ENCODE results near the gene TAOK2. TPM values are rescaled to one million over a fixed set of nuclear protein-coding genes. Genes with fewer than 3 reads are reported as not detected.
A peak's percentile ranks its signal among the peaks of the same experiment; 100 is the strongest.

Gene TAOK2
- total and polyA plus RNA-seq, 2 of the 13 experiments (the other 11 are each of a cell fraction or from before 2014, with no cell fraction given), result 17.4 to 43.2 TPM

DNA sequence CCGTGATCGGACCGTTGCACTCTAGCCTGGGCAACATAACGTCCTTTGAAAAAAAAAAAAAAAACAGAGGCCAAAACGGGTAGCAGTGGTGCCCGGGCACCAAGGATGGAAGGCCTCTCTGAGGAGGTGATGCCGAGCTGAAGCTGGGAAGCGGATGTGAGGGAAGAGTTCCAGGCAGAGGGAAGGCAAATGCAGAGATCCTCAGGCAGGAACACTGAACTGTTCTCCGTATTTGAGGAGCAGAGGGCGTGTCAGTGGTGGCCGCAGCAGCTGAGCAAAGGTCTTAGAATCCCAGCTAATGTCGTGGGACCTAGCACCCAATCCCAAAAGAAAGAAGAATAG, 47.0 kb upstream of the TAOK2 start (continued):
- TF ChIP-seq HIC2 (CRISPR knock-in tag; IDR thresholded peaks at IDR 0.05; ENCODE audit: low read depth), result peak; percentile 45; the same call in 1 of the 2 replicates
- peak; percentile 55; the same call in 1 of the 2 replicates for TF ChIP-seq ZSCAN25 (CRISPR knock-in tag; IDR thresholded peaks at IDR 0.05)
- TF ChIP-seq GMEB1 (CRISPR knock-in tag; IDR thresholded peaks at IDR 0.05; ENCODE audit: borderline replicate concordance), result peak; percentile 10; the same call in 1 of the 2 replicates
- TF ChIP-seq GLI4 (CRISPR knock-in tag; IDR thresholded peaks at IDR 0.05; ENCODE audit: borderline replicate concordance), result peak; percentile 87; the same call in 1 of the 2 replicates

DNA sequence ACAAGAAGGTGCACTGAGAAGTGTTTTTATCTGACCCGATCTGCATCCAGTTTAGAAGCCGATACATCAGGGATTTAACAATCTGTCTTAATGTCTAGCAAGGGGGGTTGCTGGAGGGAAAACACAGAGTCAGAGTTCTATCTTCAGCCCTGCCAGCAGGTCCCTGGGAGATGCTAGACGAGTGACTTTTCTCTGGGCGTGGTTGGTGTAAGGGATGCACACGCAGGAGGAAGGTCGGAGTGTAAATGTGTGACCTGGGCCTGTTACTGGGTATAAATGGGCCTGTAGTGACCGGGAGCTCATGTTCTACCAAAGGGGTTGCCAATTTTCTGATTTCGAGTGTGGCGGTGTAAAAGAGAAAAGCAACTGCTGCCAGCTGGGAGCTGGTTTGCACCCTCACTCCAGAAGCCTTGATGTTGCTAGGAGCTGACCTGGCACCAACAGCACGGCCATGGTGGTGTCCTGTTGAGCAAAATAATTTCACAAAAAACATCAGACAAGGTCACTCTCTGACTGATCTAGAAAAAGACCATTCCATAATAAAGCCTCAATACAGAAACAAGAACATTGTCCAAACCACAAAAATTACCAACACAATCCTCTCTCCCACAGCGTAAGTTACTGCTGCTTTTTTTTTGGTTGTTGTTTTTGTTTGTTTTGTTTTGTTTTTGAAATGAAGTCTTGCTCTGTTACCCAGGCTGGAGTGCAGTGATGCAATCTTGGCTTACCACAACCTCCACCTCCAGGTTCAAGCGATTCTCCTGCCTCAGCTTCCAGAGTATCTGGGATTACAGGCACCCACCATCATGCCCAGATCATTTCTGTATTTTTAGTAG, 46.4 kb upstream of the TAOK2 start:
- 40% methylated on average over 12 of the region's 12 CpGs for WGBS (ENCODE audit: low lambda C conversion rate)
- no TSS peak for BruUV-seq (replicated peaks)
- Histone ChIP-seq H3K4me2 (ENCODE audit: low read depth, low read length) (peak overlapping the region; percentile 98), H2AFZ (ENCODE audit: low read length) (no peak overlapping the region), H3K27ac (ENCODE audit: extremely low read length, insufficient read depth, low read length) (peak overlapping the region; percentile 77), H3K4me3 (replicated peaks in 1 of 3; ENCODE audit: insufficient read depth in 1 of 3, low read depth in 2 of 3, low read length in 3 of 3) (peak overlapping the region; percentile 68 to 96 (median 87)), H3K9ac (ENCODE audit: insufficient read depth, low read depth, low read length) (peak overlapping the region; percentile 83), H4K20me1 (ENCODE audit: insufficient read depth, low read length) (no peaks in the 10 kb centered on the region), H3K4me1 (ENCODE audit: insufficient read depth, low read length) (peaks cover 31% of the 10 kb centered on the region), H3K9me3 (ENCODE audit: low read length) (no peaks in the 10 kb centered on the region), H3K27me3 (ENCODE audit: control insufficient read depth in 1 of 2, insufficient read depth in 2 of 2, low read length in 2 of 2) (no peaks in the 10 kb centered on the region), H3K79me2 (ENCODE audit: insufficient read depth, low read length) (peaks cover 13% of the 10 kb centered on the region), H3K36me3 (replicated peaks in 1 of 2; ENCODE audit: control insufficient read depth in 1 of 2, insufficient read depth in 2 of 2, low read length in 2 of 2) (peaks cover 0 to 9% of the 10 kb centered on the region in 2 experiments; a peak in 2 of 5 replicates)
- intact Hi-C loops (cut with micrococcal nuclease; ENCODE audit: unreplicated experiment), result loop anchor here (5.0 kb wide), 1 partner anchor 35 kb away; the partner anchor contains the start of gene TMEM219
- ATAC-seq (no peak), DNase-seq (ENCODE audit: low spot score) (no peak), FAIRE-seq (no peak)
- POLR2A ChIA-PET, result interaction anchor here (0.6 to 4.3 kb wide), 18 partner anchors 12 to 248 kb away, joined by 3 to 68 read pairs (median 8); partner anchors contain the start of genes ALDOA, ASPHD1, QPRT and SEZ6L2
- in situ Hi-C loops (cut with HindIII; ENCODE audit: extremely low pct_ligation_motif_present, low pct_unique_long_range_greater_than_20kb), result loop anchor here (5.0 kb wide), 1 partner anchor 35 kb away; the partner anchor contains the start of gene TMEM219
- CTCF ChIA-PET (ENCODE audit: low intra/inter-chr PET ratio, low total read pairs), result no interaction called here
- 0 out of 2 replicates have a peak, but pooled peaks have one; percentile 22 for TF ChIP-seq ZNF607 (CRISPR knock-in tag; IDR thresholded peaks at IDR 0.05; ENCODE audit: borderline replicate concordance)
- TF ChIP-seq ZXDC (CRISPR knock-in tag; IDR thresholded peaks at IDR 0.05), result no peak
- TF ChIP-seq ZIK1 (CRISPR knock-in tag; IDR thresholded peaks at IDR 0.05; ENCODE audit: borderline replicate concordance, low read depth), result no peak
- TF ChIP-seq CSRNP2 (CRISPR knock-in tag; conservative IDR thresholded peaks at IDR 0.05; ENCODE audit: low read depth), result no peak
- peak; percentile 14 for TF ChIP-seq TEAD3 (CRISPR knock-in tag; optimal IDR thresholded peaks at IDR 0.05; ENCODE audit: borderline replicate concordance)
- TF ChIP-seq CREB1 (IDR thresholded peaks at IDR 0.05), result no peak
- TF ChIP-seq CREB1 (CRISPR knock-in tag; IDR thresholded peaks at IDR 0.05), result 0 out of 2 replicates have a peak, but pooled peaks have one; percentile 29
- TF ChIP-seq CEBPG (CRISPR knock-in tag; IDR thresholded peaks at IDR 0.05), result 0 out of 2 replicates have a peak, but pooled peaks have one; percentile 9
- TF ChIP-seq SMAD9 (CRISPR knock-in tag; IDR thresholded peaks at IDR 0.05), result 0 out of 2 replicates have a peak, but pooled peaks have one; percentile 5

Measured in HepG2 (cell line).